Fibroblast of the aortic adventitia (primary cell): ENCODE measurements around the gene ASIP. TPM values are rescaled to one million over a fixed set of nuclear protein-coding genes. Genes with fewer than 3 reads are reported as not detected.
"Not testable (repeated sequence)": the region's sequence is repeated elsewhere in the genome, so short reads cannot be mapped to it uniquely, and the experiment has no call there.

Experiments
- DNase-seq: peaks from one replicate; pipeline ENCODE4 v3.0.0-alpha.2; 2010; ENCODE audit warnings: low read depth
- H3K4me3 ChIP-seq: 2 replicates; pipeline ENCODE4 v1.5.1; 2011; ENCODE audit warnings: low read depth, mild to moderate bottlenecking, control low read depth, low read length, moderate library complexity
- total RNA-seq: library from RNA; depleted of rRNA; stranded (reverse); fragments of >200 nt; gene quantifications from 2 replicates; pipeline ENCODE4 v1.2.3, GENCODE V29; 2012; ENCODE audit warnings: low replicate concordance
- TF ChIP-seq, protein P1 (sequence below): IDR thresholded peaks from 2 replicates; pipeline ENCODE4 v1.5.1; 2011; ENCODE audit warnings: mild to moderate bottlenecking, low read length, control low read depth, inconsistent platforms; ENCODE audit not compliant: insufficient read depth

The ASIP gene, protein sequence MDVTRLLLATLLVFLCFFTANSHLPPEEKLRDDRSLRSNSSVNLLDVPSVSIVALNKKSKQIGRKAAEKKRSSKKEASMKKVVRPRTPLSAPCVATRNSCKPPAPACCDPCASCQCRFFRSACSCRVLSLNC
- total RNA-seq, result not detected in 2 replicates

GRCh38 chr20:34240693-34241615 is at the start of gene ASIP:
Gene ASIP (plus strand): TSS chr20:34241423. CDS start chr20:34260375, 18,952 bp downstream.
- TF ChIP-seq, protein P1, sequence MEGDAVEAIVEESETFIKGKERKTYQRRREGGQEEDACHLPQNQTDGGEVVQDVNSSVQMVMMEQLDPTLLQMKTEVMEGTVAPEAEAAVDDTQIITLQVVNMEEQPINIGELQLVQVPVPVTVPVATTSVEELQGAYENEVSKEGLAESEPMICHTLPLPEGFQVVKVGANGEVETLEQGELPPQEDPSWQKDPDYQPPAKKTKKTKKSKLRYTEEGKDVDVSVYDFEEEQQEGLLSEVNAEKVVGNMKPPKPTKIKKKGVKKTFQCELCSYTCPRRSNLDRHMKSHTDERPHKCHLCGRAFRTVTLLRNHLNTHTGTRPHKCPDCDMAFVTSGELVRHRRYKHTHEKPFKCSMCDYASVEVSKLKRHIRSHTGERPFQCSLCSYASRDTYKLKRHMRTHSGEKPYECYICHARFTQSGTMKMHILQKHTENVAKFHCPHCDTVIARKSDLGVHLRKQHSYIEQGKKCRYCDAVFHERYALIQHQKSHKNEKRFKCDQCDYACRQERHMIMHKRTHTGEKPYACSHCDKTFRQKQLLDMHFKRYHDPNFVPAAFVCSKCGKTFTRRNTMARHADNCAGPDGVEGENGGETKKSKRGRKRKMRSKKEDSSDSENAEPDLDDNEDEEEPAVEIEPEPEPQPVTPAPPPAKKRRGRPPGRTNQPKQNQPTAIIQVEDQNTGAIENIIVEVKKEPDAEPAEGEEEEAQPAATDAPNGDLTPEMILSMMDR, result no peak
- peak; percentile 44 for DNase-seq

DNA sequence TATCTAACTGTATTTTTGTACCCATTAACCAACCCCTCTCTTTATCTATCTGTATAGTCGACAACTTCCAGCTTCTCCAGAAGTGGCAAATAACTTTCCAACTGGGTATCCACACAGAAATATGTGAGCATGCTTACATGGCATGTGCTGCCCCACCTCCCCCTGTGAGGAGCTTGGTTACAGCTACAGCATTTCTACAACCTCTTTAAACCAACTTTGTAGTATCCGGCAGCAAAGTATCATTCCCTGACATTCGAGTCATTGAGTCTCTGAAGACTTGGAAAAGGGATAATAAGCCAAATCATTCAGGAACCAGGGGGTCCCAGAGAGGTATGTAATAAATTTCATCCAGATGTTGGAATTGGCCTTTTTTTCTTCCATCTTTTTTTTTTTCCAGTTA is 48.2 kb upstream of the ASIP start:
- TF ChIP-seq, protein P1, result no peak
- no peak overlapping the region for H3K4me3 ChIP-seq

More at GRCh38 chr20:34240693-34241615, at the start of gene ASIP:
- no peak within 1 kb of the TSS for H3K4me3 ChIP-seq

GRCh38 chr20:34199183-34199582 is 42.0 kb upstream of the ASIP start:
- TF ChIP-seq, protein P1, result no peak
- DNase-seq, result no peak
- no peak overlapping the region for H3K4me3 ChIP-seq

More for the DNA sequence above, 48.2 kb upstream of the ASIP start:
- DNase-seq, result no peak

- TF ChIP-seq, protein P1, result no peak
- no peak for DNase-seq
- no peak overlapping the region for H3K4me3 ChIP-seq
These were observed 41.2 kb upstream of the ASIP start for GRCh38 chr20:34200023-34200422.

DNA sequence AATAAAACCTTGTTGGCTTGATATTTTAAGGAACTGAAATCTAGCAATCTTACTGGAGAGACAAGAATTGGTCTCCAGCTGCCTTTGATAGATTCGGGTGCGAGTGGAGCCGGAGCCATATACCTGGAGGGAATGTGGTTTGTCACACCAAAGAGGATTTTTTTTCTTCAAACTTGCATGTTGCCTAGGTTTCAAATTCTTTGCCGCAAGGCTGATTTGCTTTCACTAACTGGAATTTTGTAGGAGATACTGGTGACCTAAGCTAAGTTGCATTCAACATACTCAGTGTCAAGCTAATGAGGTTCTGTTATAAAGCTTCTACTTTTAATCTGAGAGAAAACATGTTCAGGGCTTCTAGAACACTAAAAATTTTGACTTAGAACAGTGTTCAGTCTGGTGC is 39.7 kb upstream of the ASIP start:
- TF ChIP-seq, protein P1, result no peak
- no peak for DNase-seq
- no peak overlapping the region for H3K4me3 ChIP-seq

DNA sequence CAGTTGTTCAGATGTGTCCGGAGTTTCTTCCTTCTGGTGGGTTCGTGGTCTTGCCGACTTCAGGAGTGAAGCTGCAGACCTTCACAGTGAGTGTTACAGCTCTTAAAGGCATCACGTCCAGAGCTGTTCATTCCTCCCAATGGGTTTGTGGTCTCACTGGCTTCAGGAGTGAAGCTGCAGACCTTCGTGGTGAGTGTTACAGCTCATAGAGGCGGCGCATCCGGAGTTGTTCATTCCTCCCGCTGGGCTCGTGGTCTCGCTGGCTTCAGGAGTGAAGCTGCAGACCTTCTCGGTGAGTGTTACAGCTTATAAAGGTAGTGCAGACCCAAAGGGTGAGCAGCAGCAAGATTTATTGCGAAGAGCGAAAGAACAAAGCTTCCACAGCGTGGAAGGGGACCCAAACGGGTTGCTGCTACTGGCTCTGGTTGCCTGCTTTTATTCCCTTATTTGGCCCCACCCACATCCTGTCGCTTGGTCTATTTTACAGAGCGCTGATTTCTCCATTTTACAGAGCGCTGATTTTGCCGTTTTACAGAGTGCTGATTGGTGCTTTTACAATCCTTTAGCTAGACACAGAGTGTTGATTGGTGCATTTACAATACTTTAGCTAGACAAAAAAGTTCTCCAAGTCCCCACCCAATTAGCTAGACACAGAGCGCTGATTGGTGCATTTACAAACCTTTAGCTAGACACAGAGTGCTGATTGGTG is 35.9 kb upstream of the ASIP start:
- H3K4me3 ChIP-seq, result not testable (repeated sequence)

DNA sequence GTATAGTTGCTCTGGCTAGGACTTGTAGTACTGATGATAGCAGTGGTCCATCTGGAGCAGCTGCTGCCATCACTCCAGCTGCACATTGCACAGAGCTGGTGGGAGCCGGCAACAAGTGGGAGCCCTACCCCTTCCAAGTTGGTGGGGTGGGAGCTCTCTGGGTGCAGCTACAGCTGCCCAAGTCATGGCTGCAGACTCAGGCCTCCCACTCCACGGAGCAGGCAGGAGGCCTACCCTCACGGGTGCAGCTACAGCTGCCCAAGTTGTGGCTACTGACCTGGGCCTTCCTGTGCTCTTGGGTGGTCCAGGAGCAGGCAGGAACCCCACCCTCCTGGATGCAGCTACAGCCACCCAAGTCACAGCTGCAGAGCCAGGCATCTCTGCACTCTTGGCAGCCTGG is 32.1 kb upstream of the ASIP start:
- no peak for DNase-seq
- no peak overlapping the region for H3K4me3 ChIP-seq
- TF ChIP-seq, protein P1, result no peak

More for the DNA sequence above, 35.9 kb upstream of the ASIP start:
- not testable (repeated sequence) for DNase-seq
